Dendritic cell treated with granulocyte-macrophage colony-stimulating factor and Interleukin-4, amounts not matched to agents 40 ng/mL and 50 ng/mL, for 4 days (primary cell): ENCODE data around the gene SEZ6L2.
"Not testable (repeated sequence)": the region's sequence is repeated elsewhere in the genome, so short reads cannot be mapped to it uniquely, and the experiment has no call there.

Experiments used
- H3K27ac Mint-ChIP-seq: one replicate; pipeline ENCODE4 v1.8.0; 2022; ENCODE audit warnings: mild to moderate bottlenecking, mixed read lengths
- H3K27me3 Mint-ChIP-seq: one replicate; pipeline ENCODE4 v1.8.0; 2022; ENCODE audit warnings: mild to moderate bottlenecking, mixed read lengths
- H3K36me3 Mint-ChIP-seq: one replicate; pipeline ENCODE4 v1.8.0; 2022; ENCODE audit warnings: low read depth, mixed read lengths
- H3K4me1 Mint-ChIP-seq: one replicate; pipeline ENCODE4 v1.8.0; 2022; ENCODE audit warnings: low read depth, mixed read lengths
- H3K4me3 Mint-ChIP-seq: one replicate; pipeline ENCODE4 v1.8.0; 2022; ENCODE audit warnings: mild to moderate bottlenecking, moderate library complexity, mixed read lengths
- H3K9me3 Mint-ChIP-seq: one replicate; pipeline ENCODE4 v1.8.0; 2022; ENCODE audit warnings: mixed read lengths
- intact Hi-C: fragments of 100-400 bp; cut with micrococcal nuclease; formaldehyde crosslinking; loops from one replicate; pipeline ENCODE4 v1.15.0; 2022

Gene SEZ6L2

GRCh38 chr16:29848420-29849297 lies 50.7 kb downstream of the SEZ6L2 start:
- intact Hi-C loops = loop anchor here (2.0 kb wide), 1 partner anchor 156 kb away; no protein-coding TSS in a partner anchor
- H3K9me3 Mint-ChIP-seq = no peaks in the 10 kb centered on the region
- no peaks in the 10 kb centered on the region for H3K27me3 Mint-ChIP-seq
- peaks cover 14% of the 10 kb centered on the region for H3K4me1 Mint-ChIP-seq
- H3K27ac Mint-ChIP-seq = no peak overlapping the region
- peaks cover 73% of the 10 kb centered on the region for H3K36me3 Mint-ChIP-seq
- H3K4me3 Mint-ChIP-seq = no peak overlapping the region

DNA sequence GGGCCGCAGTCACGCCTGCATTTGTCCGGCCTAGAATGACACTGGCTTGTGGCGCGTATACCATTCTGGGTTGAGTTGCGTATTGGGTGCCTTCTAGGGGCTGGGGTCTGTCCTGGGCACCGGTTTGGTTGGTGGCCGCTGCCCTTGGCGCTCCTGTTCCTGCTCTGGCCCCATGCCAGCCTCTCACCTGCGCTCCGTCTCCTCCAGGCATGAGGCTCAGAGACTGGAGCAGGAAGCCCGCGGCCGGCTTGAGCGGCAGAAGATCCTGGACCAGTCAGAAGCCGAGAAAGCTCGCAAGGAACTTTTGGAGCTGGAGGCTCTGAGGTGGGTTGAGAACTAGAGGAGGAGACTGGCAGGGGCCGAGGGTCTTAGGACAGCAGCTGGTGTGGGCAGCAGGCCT lies 53.7 kb downstream of the SEZ6L2 start:
- Mint-ChIP-seq H3K36me3 (peaks cover 100% of the 10 kb centered on the region), H3K27ac (no peak overlapping the region), H3K4me1 (peaks cover 18% of the 10 kb centered on the region), H3K27me3 (no peaks in the 10 kb centered on the region), H3K4me3 (no peak overlapping the region), H3K9me3 (no peaks in the 10 kb centered on the region)
- intact Hi-C loops = no loop called here

GRCh38 chr16:29844575-29845331 lies 54.6 kb downstream of the SEZ6L2 start:
- Mint-ChIP-seq H3K4me3 (no peak overlapping the region), H3K36me3 (peaks cover 100% of the 10 kb centered on the region), H3K27me3 (no peaks in the 10 kb centered on the region), H3K27ac (no peak overlapping the region), H3K4me1 (peaks cover 10% of the 10 kb centered on the region), H3K9me3 (no peaks in the 10 kb centered on the region)
- intact Hi-C loops = no loop called here

DNA sequence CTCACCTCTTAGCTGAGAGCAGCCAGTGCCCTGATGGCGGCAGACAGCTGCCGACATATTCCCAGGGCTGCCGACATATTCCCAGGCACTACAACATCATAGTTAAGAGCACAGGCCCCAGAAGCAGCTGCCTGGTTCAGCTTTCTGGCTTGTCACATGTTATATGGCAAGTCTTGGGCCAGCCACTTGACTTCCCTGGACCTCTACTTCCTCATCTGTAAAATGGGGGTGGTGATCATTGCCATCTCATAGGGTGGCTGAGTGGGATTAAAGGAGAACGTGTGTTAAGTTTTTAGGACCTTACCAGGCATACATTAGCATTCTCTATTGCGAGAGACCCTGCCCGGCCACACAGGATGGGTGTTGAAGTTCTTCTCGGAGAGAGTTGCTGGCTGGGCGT lies 55.4 kb downstream of the SEZ6L2 start:
- Mint-ChIP-seq H3K9me3 (no peaks in the 10 kb centered on the region), H3K27ac (no peak overlapping the region), H3K4me3 (no peak overlapping the region), H3K36me3 (peaks cover 100% of the 10 kb centered on the region), H3K4me1 (peaks cover 10% of the 10 kb centered on the region), H3K27me3 (no peaks in the 10 kb centered on the region)
- intact Hi-C loops = no loop called here

GRCh38 chr16:29842732-29843346 lies 56.5 kb downstream of the SEZ6L2 start:
- Mint-ChIP-seq H3K27me3 (no peaks in the 10 kb centered on the region), H3K4me1 (peaks cover 10% of the 10 kb centered on the region), H3K27ac (peak overlapping the region; percentile 52), H3K4me3 (no peak overlapping the region), H3K36me3 (peaks cover 100% of the 10 kb centered on the region), H3K9me3 (no peaks in the 10 kb centered on the region)
- intact Hi-C loops = no loop called here

- no peak overlapping the region for H3K4me3 Mint-ChIP-seq
- intact Hi-C loops = no loop called here
- no peaks in the 10 kb centered on the region for H3K27me3 Mint-ChIP-seq
- H3K4me1 Mint-ChIP-seq = peaks cover 10% of the 10 kb centered on the region
- H3K36me3 Mint-ChIP-seq = peaks cover 100% of the 10 kb centered on the region
- H3K27ac Mint-ChIP-seq = no peak overlapping the region
- no peaks in the 10 kb centered on the region for H3K9me3 Mint-ChIP-seq
Measured at GRCh38 chr16:29841631-29842030, 57.7 kb downstream of the SEZ6L2 start.

- no peak overlapping the region for H3K4me3 Mint-ChIP-seq
- no peaks in the 10 kb centered on the region for H3K27me3 Mint-ChIP-seq
- no peak overlapping the region for H3K27ac Mint-ChIP-seq
- peaks cover 100% of the 10 kb centered on the region for H3K36me3 Mint-ChIP-seq
- intact Hi-C loops = no loop called here
- H3K4me1 Mint-ChIP-seq = peaks cover 10% of the 10 kb centered on the region
- no peaks in the 10 kb centered on the region for H3K9me3 Mint-ChIP-seq
Measured at GRCh38 chr16:29840240-29840639, 59.1 kb downstream of the SEZ6L2 start.

- H3K4me3 Mint-ChIP-seq = no peak overlapping the region
- no peak overlapping the region for H3K27ac Mint-ChIP-seq
- intact Hi-C loops = no loop called here
- peaks cover 100% of the 10 kb centered on the region for H3K36me3 Mint-ChIP-seq
- H3K4me1 Mint-ChIP-seq = peaks cover 10% of the 10 kb centered on the region
- H3K27me3 Mint-ChIP-seq = no peaks in the 10 kb centered on the region
- H3K9me3 Mint-ChIP-seq = no peaks in the 10 kb centered on the region
Measured at GRCh38 chr16:29839822-29840221, 59.5 kb downstream of the SEZ6L2 start.

DNA sequence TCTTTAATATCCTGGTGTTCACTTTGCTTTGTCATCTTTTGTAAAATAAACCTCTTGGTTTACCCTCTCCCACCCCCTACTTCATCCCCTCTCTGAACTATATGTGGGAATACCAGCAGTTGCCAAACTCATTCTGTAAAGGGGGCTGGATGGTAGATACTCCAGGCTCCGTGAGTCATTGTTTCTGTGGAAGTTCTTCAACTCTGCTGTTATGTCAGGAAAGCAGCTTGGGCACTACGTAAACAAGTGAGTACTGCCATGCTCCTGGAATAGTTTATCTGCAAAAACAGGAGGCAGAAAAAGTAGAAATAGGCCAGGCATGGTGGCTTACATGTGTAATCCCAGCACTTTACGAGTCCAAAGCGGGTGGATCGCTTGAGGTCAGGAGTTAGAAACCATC lies 61.5 kb downstream of the SEZ6L2 start:
- H3K4me1 Mint-ChIP-seq = peaks cover 3% of the 10 kb centered on the region
- no peak overlapping the region for H3K27ac Mint-ChIP-seq
- no peak overlapping the region for H3K4me3 Mint-ChIP-seq
- no peaks in the 10 kb centered on the region for H3K9me3 Mint-ChIP-seq
- peaks cover 100% of the 10 kb centered on the region for H3K36me3 Mint-ChIP-seq
- no peaks in the 10 kb centered on the region for H3K27me3 Mint-ChIP-seq
- intact Hi-C loops = no loop called here

- Mint-ChIP-seq H3K9me3 (no peaks in the 10 kb centered on the region), H3K27me3 (no peaks in the 10 kb centered on the region), H3K27ac (no peak overlapping the region), H3K36me3 (peaks cover 100% of the 10 kb centered on the region), H3K4me1 (no peaks in the 10 kb centered on the region), H3K4me3 (no peak overlapping the region)
- intact Hi-C loops = no loop called here
Measured at GRCh38 chr16:29836623-29837022, 62.7 kb downstream of the SEZ6L2 start.

DNA sequence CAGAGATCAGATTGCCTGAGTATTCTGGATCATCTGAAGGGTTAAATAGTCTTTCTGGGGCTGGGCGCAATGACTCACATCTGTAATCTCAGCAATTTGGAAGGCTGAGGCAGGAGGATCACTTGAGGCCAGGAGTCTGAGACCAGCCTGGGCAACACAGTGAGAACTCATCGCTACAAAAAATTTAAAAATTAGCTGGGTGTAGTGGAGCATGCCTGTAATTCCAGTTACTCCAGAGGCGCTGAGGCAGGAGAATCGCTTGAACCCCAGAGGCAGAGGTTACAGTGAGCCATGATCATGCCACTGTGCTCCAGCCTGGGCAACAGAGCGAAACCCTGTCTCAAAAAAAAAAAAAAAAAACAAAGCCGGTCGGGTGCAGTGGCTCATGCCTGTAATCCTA lies 63.4 kb downstream of the SEZ6L2 start:
- intact Hi-C loops = no loop called here
- Mint-ChIP-seq H3K27ac (no peak overlapping the region), H3K27me3 (no peaks in the 10 kb centered on the region), H3K36me3 (peaks cover 100% of the 10 kb centered on the region), H3K4me3 (no peak overlapping the region), H3K4me1 (no peaks in the 10 kb centered on the region), H3K9me3 (no peaks in the 10 kb centered on the region)

GRCh38 chr16:29834079-29834478 lies 65.3 kb downstream of the SEZ6L2 start:
- no peaks in the 10 kb centered on the region for H3K9me3 Mint-ChIP-seq
- H3K4me3 Mint-ChIP-seq = no peak overlapping the region
- peaks cover 100% of the 10 kb centered on the region for H3K36me3 Mint-ChIP-seq
- H3K27me3 Mint-ChIP-seq = no peaks in the 10 kb centered on the region
- no peaks in the 10 kb centered on the region for H3K4me1 Mint-ChIP-seq
- intact Hi-C loops = no loop called here
- no peak overlapping the region for H3K27ac Mint-ChIP-seq

- H3K4me3 Mint-ChIP-seq, H3K27ac Mint-ChIP-seq, H3K27me3 Mint-ChIP-seq, H3K4me1 Mint-ChIP-seq, intact Hi-C loops, H3K9me3 Mint-ChIP-seq: not testable (repeated sequence)
- H3K36me3 Mint-ChIP-seq = peaks cover 92% of the 10 kb centered on the region
Measured at GRCh38 chr16:29833219-29833618, 66.1 kb downstream of the SEZ6L2 start.

- intact Hi-C loops = no loop called here
- Mint-ChIP-seq H3K9me3 (no peaks in the 10 kb centered on the region), H3K27ac (no peak overlapping the region), H3K4me1 (peaks cover 6% of the 10 kb centered on the region), H3K36me3 (peaks cover 82% of the 10 kb centered on the region), H3K4me3 (no peak overlapping the region), H3K27me3 (no peaks in the 10 kb centered on the region)
Measured at GRCh38 chr16:29831490-29831889, 67.9 kb downstream of the SEZ6L2 start.
